HG03378 (cell line): Measurements from ENCODE around the gene PRELID3B.

ENCODE experiments used
- ATAC-seq: cut with Tn5 transposase; IDR thresholded peaks from one replicate; pipeline ENCODE4 v1.9.1; 2021; ENCODE audit warnings: mild to moderate bottlenecking, moderate library complexity; ENCODE audit not compliant: unreplicated experiment

The PRELID3B gene

GRCh38 chr20:58996226-58996611, 46.4 kb downstream of the PRELID3B start:
- ATAC-seq: no peak

- no peak for ATAC-seq
Measured at GRCh38 chr20:58995461-58996225, 46.9 kb downstream of the PRELID3B start.

- no peak for ATAC-seq
Measured at GRCh38 chr20:58994390-58995159, 48.0 kb downstream of the PRELID3B start.

- no peak for ATAC-seq
Measured at GRCh38 chr20:58993332-58994248, 49.0 kb downstream of the PRELID3B start.

GRCh38 chr20:58992911-58993310, 49.7 kb downstream of the PRELID3B start:
- ATAC-seq: no peak

- ATAC-seq: no peak
Measured at GRCh38 chr20:58991715-58992114, 50.9 kb downstream of the PRELID3B start.

- no peak for ATAC-seq
Measured at GRCh38 chr20:58990651-58991445, 51.7 kb downstream of the PRELID3B start.

GRCh38 chr20:58989196-58989595, 53.4 kb downstream of the PRELID3B start:
- ATAC-seq: no peak

- no peak for ATAC-seq
Measured at GRCh38 chr20:58988565-58988882, 54.1 kb downstream of the PRELID3B start.

- ATAC-seq: no peak
Measured at GRCh38 chr20:58987790-58988564, 54.6 kb downstream of the PRELID3B start.

GRCh38 chr20:58986968-58987517, 55.5 kb downstream of the PRELID3B start:
- no peak for ATAC-seq

DNA sequence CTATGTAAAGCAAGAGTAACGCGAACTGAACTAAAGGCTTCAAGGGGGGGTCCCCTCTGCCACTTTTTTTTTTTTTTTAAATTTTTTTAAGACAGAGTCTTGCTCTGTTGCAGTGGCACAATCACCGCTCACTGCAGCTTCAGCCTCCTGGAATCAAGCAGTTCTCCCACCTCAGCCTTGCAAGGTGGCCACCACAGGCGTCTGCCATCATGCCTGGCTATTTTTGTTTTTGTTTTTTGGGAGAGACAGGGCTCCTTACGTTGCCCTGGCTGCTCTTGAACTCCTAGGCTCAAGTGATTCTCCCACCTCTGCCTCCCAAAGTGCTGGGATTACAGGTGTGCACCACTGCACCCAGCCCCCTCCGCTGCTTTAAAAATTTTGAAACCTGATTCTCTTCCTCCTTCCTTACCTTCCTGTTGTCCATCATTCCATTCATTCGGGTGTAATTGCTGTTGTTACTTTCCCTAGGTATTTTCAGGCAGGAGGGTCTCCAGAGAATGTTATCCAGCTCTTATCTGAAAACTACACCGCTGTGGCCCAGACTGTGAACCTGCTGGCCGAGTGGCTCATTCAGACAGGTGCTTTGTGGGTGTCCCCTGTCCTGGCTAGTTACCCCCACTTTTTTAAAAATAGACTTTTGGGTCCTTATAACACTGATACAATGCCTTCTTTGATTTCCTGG, 56.2 kb downstream of the PRELID3B start:
- ATAC-seq: no peak

DNA sequence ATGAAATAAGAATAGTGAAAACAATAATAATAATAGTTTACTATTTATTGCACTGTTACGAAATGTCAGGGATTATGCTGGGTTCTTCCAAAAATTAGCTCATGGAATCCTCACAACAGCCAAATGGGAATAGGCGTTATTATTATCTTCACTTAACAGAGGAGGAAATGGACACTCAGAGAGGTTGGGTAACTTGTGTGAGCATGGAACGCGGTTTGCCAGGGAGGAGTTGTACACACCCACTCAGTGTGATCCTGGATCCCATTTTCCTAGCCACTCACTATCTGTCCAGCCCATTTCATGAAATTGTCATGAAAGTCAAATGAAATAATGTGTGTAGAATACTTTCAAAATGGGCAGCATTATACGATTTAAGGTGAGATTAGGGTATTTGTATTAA, 56.9 kb downstream of the PRELID3B start:
- no peak for ATAC-seq

GRCh38 chr20:58984691-58985090, 57.9 kb downstream of the PRELID3B start:
- ATAC-seq: no peak
